ENCODE data around the gene EXOC3L1. TPM values are rescaled to one million over a fixed set of nuclear protein-coding genes. Genes with fewer than 3 reads are reported as not detected.
A peak's percentile ranks its signal among the peaks of the same experiment; 100 is the strongest.

The EXOC3L1 gene
- total RNA-seq, 1 experiment from 2014 or later: 4.0 TPM

- TF ChIP-seq ZNF512 (CRISPR knock-in tag; IDR thresholded peaks at IDR 0.05; ENCODE audit: borderline replicate concordance) (no peak), GTF2I (CRISPR knock-in tag; conservative IDR thresholded peaks at IDR 0.05) (peak; percentile 88), ATF1 (CRISPR knock-in tag; IDR thresholded peaks at IDR 0.05) (no peak), TCF7 (CRISPR knock-in tag; IDR thresholded peaks at IDR 0.05; ENCODE audit: low read depth) (no peak), ZBTB43 (CRISPR knock-in tag; IDR thresholded peaks at IDR 0.05) (no peak), ZBTB21 (CRISPR knock-in tag; IDR thresholded peaks at IDR 0.05; ENCODE audit: borderline replicate concordance) (no peak), FOXJ3 (CRISPR knock-in tag; IDR thresholded peaks at IDR 0.05; ENCODE audit: borderline replicate concordance) (no peak), RELA (CRISPR knock-in tag; IDR thresholded peaks at IDR 0.05; ENCODE audit: borderline replicate concordance) (no peak), JAZF1 (CRISPR knock-in tag; IDR thresholded peaks at IDR 0.05) (no peak), ZNF416 (CRISPR knock-in tag; IDR thresholded peaks at IDR 0.05) (no peak), MXD4 (CRISPR knock-in tag; IDR thresholded peaks at IDR 0.05; ENCODE audit: borderline replicate concordance) (no peak), ZNF281 (CRISPR knock-in tag; IDR thresholded peaks at IDR 0.05) (no peak), ERG (CRISPR knock-in tag; IDR thresholded peaks at IDR 0.05) (no peak)
- TF ChIP-seq, protein P1, sequence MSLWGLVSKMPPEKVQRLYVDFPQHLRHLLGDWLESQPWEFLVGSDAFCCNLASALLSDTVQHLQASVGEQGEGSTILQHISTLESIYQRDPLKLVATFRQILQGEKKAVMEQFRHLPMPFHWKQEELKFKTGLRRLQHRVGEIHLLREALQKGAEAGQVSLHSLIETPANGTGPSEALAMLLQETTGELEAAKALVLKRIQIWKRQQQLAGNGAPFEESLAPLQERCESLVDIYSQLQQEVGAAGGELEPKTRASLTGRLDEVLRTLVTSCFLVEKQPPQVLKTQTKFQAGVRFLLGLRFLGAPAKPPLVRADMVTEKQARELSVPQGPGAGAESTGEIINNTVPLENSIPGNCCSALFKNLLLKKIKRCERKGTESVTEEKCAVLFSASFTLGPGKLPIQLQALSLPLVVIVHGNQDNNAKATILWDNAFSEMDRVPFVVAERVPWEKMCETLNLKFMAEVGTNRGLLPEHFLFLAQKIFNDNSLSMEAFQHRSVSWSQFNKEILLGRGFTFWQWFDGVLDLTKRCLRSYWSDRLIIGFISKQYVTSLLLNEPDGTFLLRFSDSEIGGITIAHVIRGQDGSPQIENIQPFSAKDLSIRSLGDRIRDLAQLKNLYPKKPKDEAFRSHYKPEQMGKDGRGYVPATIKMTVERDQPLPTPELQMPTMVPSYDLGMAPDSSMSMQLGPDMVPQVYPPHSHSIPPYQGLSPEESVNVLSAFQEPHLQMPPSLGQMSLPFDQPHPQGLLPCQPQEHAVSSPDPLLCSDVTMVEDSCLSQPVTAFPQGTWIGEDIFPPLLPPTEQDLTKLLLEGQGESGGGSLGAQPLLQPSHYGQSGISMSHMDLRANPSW (CRISPR knock-in tag; conservative IDR thresholded peaks at IDR 0.05; ENCODE audit: low read depth): no peak
- TF ChIP-seq, protein P2, sequence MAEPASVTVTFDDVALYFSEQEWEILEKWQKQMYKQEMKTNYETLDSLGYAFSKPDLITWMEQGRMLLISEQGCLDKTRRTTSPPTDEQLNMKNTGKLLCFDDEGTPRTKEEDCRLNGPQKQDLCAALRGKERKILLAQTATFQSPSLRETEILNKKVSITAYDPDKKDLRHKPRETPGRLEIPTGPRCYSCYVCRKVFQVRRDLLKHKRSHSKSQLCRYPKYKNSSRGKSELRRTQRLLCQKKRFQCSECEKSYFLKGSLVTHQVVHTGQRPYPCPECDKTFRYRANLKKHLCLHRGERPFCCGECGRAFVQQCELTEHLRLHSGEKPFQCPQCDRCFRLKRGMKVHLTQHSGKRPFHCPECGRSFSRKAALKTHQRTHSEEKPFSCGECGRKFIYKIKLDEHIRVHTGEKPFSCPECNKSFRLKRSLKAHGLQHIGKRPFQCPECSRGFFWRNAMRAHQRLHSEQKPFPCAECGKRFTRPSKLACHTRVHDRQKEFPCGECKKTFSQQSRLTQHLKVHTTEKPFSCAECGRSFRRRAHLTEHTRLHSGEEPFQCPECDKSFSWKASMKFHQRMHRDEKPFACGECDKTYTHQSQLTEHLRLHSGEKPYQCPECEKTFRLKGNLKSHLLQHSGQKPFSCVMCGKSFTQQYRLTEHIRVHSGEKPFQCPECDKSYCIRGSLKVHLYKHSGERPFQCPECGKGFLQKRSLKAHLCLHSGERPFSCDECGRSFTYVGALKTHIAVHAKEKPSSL (CRISPR knock-in tag; conservative IDR thresholded peaks at IDR 0.05): no peak
- TF ChIP-seq, protein P3, sequence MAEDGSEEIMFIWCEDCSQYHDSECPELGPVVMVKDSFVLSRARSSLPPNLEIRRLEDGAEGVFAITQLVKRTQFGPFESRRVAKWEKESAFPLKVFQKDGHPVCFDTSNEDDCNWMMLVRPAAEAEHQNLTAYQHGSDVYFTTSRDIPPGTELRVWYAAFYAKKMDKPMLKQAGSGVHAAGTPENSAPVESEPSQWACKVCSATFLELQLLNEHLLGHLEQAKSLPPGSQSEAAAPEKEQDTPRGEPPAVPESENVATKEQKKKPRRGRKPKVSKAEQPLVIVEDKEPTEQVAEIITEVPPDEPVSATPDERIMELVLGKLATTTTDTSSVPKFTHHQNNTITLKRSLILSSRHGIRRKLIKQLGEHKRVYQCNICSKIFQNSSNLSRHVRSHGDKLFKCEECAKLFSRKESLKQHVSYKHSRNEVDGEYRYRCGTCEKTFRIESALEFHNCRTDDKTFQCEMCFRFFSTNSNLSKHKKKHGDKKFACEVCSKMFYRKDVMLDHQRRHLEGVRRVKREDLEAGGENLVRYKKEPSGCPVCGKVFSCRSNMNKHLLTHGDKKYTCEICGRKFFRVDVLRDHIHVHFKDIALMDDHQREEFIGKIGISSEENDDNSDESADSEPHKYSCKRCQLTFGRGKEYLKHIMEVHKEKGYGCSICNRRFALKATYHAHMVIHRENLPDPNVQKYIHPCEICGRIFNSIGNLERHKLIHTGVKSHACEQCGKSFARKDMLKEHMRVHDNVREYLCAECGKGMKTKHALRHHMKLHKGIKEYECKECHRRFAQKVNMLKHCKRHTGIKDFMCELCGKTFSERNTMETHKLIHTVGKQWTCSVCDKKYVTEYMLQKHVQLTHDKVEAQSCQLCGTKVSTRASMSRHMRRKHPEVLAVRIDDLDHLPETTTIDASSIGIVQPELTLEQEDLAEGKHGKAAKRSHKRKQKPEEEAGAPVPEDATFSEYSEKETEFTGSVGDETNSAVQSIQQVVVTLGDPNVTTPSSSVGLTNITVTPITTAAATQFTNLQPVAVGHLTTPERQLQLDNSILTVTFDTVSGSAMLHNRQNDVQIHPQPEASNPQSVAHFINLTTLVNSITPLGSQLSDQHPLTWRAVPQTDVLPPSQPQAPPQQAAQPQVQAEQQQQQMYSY (CRISPR knock-in tag; IDR thresholded peaks at IDR 0.05): no peak
- TF ChIP-seq, protein P4, sequence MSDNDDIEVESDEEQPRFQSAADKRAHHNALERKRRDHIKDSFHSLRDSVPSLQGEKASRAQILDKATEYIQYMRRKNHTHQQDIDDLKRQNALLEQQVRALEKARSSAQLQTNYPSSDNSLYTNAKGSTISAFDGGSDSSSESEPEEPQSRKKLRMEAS (CRISPR knock-in tag; IDR thresholded peaks at IDR 0.05): peak; percentile 78; the same call in 1 of the 2 replicates
- TF ChIP-seq, protein P5, sequence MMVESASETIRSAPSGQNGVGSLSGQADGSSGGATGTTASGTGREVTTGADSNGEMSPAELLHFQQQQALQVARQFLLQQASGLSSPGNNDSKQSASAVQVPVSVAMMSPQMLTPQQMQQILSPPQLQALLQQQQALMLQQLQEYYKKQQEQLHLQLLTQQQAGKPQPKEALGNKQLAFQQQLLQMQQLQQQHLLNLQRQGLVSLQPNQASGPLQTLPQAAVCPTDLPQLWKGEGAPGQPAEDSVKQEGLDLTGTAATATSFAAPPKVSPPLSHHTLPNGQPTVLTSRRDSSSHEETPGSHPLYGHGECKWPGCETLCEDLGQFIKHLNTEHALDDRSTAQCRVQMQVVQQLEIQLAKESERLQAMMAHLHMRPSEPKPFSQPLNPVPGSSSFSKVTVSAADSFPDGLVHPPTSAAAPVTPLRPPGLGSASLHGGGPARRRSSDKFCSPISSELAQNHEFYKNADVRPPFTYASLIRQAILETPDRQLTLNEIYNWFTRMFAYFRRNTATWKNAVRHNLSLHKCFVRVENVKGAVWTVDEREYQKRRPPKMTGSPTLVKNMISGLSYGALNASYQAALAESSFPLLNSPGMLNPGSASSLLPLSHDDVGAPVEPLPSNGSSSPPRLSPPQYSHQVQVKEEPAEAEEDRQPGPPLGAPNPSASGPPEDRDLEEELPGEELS (CRISPR knock-in tag; IDR thresholded peaks at IDR 0.05): peak; percentile 74; the same call in 1 of the 2 replicates
Measured at GRCh38 chr16:67165121-67166078, 24.5 kb downstream of the EXOC3L1 start (continued).
